ENCODE data around the gene APOA4.

APOA4 gene

GRCh38 chr11:116823031-116823843 lies at the start of gene APOA4:
Gene APOA4 (minus strand): TSS chr11:116823304. CDS start chr11:116823191, 113 bp downstream.
- DNase-seq (ENCODE audit: low spot score): no peak

GRCh38 chr11:116871248-116871647 lies 48.1 kb upstream of the APOA4 start:
- no peak for DNase-seq (ENCODE audit: low spot score)

- no peak for DNase-seq (ENCODE audit: low spot score)
Measured at GRCh38 chr11:116870054-116870453, 47.0 kb upstream of the APOA4 start.

GRCh38 chr11:116869610-116870009 lies 46.5 kb upstream of the APOA4 start:
- DNase-seq (ENCODE audit: low spot score): no peak

- DNase-seq (ENCODE audit: low spot score): no peak
Measured at GRCh38 chr11:116868066-116868465, 45.0 kb upstream of the APOA4 start.

- no peak for DNase-seq (ENCODE audit: low spot score)
Measured at GRCh38 chr11:116867619-116868018, 44.5 kb upstream of the APOA4 start.

- no peak for DNase-seq (ENCODE audit: low spot score)
Measured at GRCh38 chr11:116866804-116867455, 43.8 kb upstream of the APOA4 start.

GRCh38 chr11:116865696-116866095 lies 42.6 kb upstream of the APOA4 start:
- DNase-seq (ENCODE audit: low spot score): no peak

GRCh38 chr11:116864531-116864930 lies 41.4 kb upstream of the APOA4 start:
- DNase-seq (ENCODE audit: low spot score): no peak

GRCh38 chr11:116862951-116863350 lies 39.8 kb upstream of the APOA4 start:
- DNase-seq (ENCODE audit: low spot score): no peak

- no peak for DNase-seq (ENCODE audit: low spot score)
Measured at GRCh38 chr11:116862185-116862584, 39.1 kb upstream of the APOA4 start.

- no peak for DNase-seq (ENCODE audit: low spot score)
Measured at GRCh38 chr11:116861539-116861938, 38.4 kb upstream of the APOA4 start.

GRCh38 chr11:116860303-116860702 lies 37.2 kb upstream of the APOA4 start:
- no peak for DNase-seq (ENCODE audit: low spot score)

- no peak for DNase-seq (ENCODE audit: low spot score)
Measured at GRCh38 chr11:116859175-116859574, 36.1 kb upstream of the APOA4 start.

GRCh38 chr11:116857936-116858335 lies 34.8 kb upstream of the APOA4 start:
- no peak for DNase-seq (ENCODE audit: low spot score)

GRCh38 chr11:116857316-116857715 lies 34.2 kb upstream of the APOA4 start:
- DNase-seq (ENCODE audit: low spot score): no peak

- DNase-seq (ENCODE audit: low spot score): no peak
Measured at GRCh38 chr11:116856423-116856822, 33.3 kb upstream of the APOA4 start.

- no peak for DNase-seq (ENCODE audit: low spot score)
Measured at GRCh38 chr11:116855413-116855812, 32.3 kb upstream of the APOA4 start.

GRCh38 chr11:116853461-116854073 lies 30.5 kb upstream of the APOA4 start:
- DNase-seq (ENCODE audit: low spot score): no peak

- DNase-seq (ENCODE audit: low spot score): no peak
Measured at GRCh38 chr11:116852261-116853031, 29.3 kb upstream of the APOA4 start.

GRCh38 chr11:116851626-116852025 lies 28.5 kb upstream of the APOA4 start:
- DNase-seq (ENCODE audit: low spot score): no peak

- DNase-seq (ENCODE audit: low spot score): no peak
Measured at GRCh38 chr11:116849486-116849885, 26.4 kb upstream of the APOA4 start.
